NCI-H748 (cell line): ENCODE measurements around the gene WDR70.

Experiments
- DNase-seq: peaks from one replicate; lab custom pipeline; 2025; ENCODE audit not compliant: unreplicated experiment; lab: John Stamatoyannopoulos, UW

The WDR70 gene

GRCh38 chr5:37742111-37742510 lies 363.0 kb downstream of the WDR70 start:
- no peak for DNase-seq

DNA sequence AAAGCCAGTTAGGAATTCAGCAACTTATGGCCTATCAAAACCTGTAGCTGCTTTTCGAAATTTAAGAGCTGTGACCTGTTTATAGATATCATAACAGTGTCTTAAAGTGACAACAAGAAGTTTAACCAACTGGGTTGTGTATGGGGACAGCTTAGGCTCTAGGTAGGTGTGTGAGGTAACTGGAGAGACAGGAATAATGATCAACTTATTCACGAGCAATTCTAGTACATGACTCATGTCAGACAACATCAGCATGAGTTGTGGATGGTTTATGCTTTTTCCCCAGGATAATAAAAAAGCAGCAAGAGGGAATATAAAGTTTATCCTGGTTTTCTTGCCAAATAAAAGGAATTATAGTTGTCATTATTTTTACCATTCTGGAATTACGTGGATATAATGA lies 372.1 kb downstream of the WDR70 start:
- DNase-seq = no peak

- no peak for DNase-seq
Measured at GRCh38 chr5:37754976-37755375, 375.9 kb downstream of the WDR70 start.

- DNase-seq = no peak
Measured at GRCh38 chr5:37755581-37755980, 376.5 kb downstream of the WDR70 start.

- DNase-seq = no peak
Measured at GRCh38 chr5:37756248-37756647, 377.1 kb downstream of the WDR70 start.

DNA sequence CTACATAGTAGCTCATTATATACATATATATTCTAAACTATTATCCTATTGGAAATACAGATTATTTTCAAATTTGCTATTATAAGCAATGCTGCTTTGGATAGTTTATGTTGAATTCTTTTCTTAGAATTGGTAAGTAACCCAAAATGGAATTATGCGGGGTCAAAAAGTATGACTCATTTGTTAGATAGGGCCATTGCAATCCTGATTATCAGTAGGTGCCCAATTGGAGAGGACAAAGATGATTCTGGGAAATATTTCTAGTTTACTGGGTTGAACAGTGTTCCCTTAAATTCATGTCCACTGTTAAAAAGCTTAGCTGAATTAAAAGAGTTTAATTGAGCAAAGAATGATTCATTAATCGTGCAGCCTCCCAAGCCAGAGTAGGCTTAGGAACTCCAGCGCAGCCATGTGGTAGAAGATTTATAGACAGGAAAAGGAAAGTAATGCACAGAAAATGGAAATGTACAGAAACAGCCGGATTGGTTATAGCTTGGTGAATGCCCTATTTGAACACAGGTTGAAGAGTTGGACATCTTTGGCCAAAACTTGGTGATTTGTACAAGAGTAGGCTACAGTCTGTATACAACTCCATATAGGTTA lies 379.0 kb downstream of the WDR70 start:
- peak; percentile 24 for DNase-seq

- no peak for DNase-seq
Measured at GRCh38 chr5:37767251-37767650, 388.1 kb downstream of the WDR70 start.

GRCh38 chr5:37767961-37768360 lies 388.8 kb downstream of the WDR70 start:
- DNase-seq = no peak

DNA sequence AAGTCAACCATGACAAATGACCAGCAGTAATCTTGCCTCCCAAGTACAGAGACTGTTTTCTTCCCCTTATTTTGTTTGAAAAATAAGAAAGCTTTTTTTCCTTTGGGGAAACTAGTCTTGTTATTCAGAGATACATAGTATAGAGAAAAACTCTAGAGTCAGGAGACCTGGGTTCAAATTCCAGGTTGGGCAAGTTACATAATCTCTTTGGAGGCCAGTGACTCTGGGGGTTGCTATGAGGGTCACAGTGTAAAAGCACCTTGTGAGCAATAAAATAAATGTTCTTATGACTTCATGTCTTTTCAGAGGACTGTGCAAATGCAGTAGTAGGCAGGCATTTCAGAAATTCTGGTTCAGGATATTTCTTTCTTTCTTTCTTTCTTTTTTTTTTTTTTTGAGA lies 389.3 kb downstream of the WDR70 start:
- DNase-seq = no peak

DNA sequence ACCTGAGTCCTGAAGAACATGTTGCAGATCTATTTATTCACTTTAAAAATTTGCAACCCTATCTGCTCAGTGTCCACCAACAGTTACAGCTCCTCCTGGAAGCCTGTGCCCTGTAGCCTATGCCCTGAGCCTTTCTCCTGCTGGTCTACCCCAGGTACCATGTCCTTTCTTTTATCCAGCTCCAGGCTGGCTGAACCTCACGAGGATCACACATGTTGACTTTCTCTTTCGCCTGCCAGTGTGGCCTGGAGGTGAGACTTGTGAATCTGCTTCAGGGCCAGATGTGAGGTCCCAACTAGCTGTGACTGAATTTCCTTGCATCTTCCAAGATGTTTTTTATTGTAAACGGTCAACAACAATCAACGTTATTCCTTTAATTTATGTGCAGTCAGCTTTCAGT lies 390.0 kb downstream of the WDR70 start:
- DNase-seq = no peak

GRCh38 chr5:37769840-37770239 lies 390.7 kb downstream of the WDR70 start:
- no peak for DNase-seq

DNA sequence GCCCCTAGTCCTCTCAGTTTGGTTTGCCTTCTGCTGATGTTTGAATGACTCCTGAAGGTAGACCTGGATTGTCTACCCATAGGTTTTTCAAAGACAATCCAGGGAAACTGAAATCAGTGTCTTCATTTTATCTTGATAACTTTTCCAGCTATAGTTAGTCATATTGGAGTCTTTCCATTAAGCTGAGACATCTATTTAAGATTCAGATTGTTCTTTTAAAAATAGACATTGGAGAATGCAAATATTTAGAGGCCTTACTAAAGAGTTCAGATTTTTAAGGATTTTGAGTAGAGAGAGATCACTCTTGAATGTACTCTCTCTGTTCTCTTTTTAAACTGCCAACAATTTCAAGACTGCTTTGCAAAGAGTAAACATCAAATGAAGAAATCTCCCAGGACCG lies 391.7 kb downstream of the WDR70 start:
- no peak for DNase-seq

DNA sequence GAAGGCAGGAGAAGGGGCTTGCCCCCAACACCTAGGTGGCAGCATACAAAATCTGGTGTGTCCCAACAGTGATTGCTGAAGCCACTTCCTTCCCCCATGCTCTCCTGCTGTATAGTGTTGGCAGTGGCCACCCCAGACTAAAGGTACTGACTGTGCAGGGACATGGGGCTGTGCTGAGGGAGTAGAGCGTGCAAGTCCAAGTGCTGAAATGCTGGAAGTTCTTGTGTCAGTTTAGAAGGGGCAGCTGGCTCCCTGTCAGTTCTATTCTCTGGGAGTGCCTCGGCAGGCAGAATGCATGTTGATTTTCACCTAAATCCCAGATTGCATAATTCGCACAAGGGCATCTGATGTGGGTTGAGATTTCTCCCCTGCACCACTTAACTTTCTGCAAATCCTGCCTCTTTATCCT lies 392.1 kb downstream of the WDR70 start:
- no peak for DNase-seq

DNA sequence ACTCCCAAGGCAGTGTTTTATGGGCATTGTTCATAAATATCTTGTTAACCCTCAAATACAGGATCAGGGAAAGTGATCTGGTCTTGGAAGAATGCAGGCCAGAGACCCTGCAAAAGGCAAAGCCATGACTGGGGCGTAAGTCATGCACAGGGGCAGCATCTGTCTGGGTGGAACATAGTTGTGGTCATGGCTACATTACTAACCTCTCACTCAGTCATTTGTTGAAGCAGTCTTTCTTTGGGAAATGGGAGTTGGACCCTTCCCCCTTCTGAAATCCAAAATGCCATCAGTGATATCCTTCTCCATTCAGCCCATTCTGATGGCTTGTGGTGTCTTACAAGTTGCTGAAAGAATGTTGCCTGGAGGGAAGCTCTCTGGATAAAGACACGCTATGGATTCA lies 392.6 kb downstream of the WDR70 start:
- no peak for DNase-seq

GRCh38 chr5:37772255-37772654 lies 393.1 kb downstream of the WDR70 start:
- no peak for DNase-seq

DNA sequence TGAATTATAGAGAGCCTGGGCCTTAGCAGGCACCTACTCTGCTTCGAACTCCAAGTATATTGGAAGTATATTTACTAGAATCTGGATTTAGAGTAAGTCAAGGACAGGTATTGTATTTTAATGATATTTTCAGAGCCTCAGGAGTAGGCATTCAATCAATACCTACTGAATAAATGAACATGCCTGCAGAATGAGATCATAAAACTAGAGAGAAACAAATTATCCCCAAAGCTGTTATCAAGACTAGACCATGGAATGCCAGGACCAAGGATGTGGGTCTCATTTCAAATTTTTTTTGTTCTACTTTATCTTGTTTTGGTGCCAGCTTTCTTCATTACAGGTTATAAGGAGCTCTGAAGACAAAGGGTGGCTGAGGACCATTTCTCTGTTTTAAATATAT lies 394.7 kb downstream of the WDR70 start:
- no peak for DNase-seq

GRCh38 chr5:37774912-37775483 lies 395.9 kb downstream of the WDR70 start:
- DNase-seq = peak; percentile 34

DNA sequence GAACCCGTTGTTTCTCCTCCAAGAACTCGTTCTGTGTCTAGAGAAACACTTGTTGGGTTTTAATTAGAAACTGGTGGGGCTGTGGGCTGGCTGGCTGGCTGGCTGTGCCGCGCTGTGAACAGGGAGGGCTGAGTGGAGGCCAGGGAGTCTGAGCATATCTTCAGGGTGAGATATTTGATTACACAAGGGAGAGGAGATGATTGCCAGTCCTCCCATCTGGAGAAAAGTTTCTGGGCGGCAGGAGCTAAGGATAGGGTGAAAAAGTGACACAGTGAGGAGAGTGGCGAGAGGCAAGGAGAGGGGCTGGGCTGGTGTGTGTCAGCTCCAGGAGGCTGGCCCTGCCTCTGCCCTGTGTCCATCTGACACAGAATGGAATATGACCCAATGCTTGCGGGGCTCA lies 397.7 kb downstream of the WDR70 start:
- DNase-seq = no peak

- DNase-seq = peak; percentile 23
Measured at GRCh38 chr5:37777432-37778130, 398.5 kb downstream of the WDR70 start.

DNA sequence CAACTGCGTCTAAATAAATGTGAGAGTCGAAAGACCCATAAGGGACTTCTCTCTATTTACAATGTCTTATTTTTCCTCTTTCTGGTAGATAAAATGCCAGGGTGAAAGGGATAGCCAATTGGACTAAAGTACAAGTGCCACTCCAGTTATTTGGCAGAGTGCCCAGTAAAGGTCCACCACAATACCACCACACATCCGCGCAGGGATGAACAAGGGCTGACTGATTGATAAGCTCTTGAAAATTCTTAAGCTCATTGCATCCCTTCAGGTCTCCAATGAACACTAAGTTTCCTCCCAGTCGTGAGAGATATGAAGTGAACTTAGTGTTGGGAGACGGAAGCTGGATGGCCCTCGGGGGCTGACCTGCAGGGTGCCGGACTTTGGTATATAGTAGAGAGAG lies 402.3 kb downstream of the WDR70 start:
- peak; percentile 77 for DNase-seq

DNA sequence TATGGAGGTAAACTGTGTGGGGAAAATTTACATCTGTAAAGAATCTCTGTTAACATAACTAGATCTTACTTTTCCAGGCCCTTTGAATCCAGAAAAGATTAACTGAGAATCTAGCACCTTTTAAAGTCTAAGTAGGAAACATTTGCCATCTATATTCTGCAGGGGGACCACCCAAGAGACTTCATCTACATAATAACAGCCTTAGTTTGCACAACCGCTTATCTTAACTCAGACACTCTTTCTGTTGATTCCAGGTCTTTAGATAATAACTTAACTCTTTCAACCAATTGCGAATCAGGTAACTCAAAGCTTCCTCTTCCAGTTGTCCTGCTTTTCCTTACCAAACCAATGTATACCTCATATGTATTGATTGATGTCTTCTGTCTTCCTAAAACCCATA lies 407.3 kb downstream of the WDR70 start:
- no peak for DNase-seq

- no peak for DNase-seq
Measured at GRCh38 chr5:37786862-37787519, 407.9 kb downstream of the WDR70 start.
